Measurements from ENCODE around the gene HDAC4. TPM values are rescaled to one million over a fixed set of nuclear protein-coding genes. Genes with fewer than 3 reads are reported as not detected.

The HDAC4 gene
- total and polyA plus RNA-seq, 2 experiments from 2014 or later = 8.1 to 41.8 TPM

DNA sequence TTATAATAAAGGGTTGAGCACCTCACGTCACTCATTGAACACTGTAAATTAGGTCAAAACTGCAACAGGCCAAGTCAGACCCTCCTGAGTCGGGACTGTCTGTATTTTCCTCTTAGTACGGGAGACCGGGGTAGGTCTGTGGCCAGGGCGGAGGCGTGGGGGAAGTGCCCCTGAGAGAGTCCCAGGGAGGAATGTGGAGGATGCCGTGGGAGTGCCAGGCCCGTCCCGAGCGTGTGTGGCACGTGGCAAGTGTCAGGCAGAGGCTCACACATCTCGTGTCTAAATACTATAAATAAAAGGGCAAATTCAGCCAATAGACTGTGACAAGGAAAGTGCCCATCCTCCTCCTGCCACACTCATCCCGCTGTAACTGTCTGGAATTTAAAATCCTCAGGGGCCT, 6.3 kb upstream of the HDAC4 start:
- no peaks in the 10 kb centered on the region for H3K79me2 ChIP-seq (replicated peaks; ENCODE audit: insufficient read depth)
- H3K9me3 Mint-ChIP-seq = no peaks in the 10 kb centered on the region; the same call in 2 of the 3 replicates
- no peak overlapping the region for H2AFZ ChIP-seq
- no peaks in the 10 kb centered on the region for H3F3A ChIP-seq (replicated peaks; ENCODE audit: low read depth)
- no peak overlapping the region for H3K4me2 ChIP-seq
- H3K27me3 Mint-ChIP-seq (ENCODE audit: insufficient read depth, low read depth, poor library complexity) = peaks cover 15% of the 10 kb centered on the region
- ATAC-seq = no peak
- no peaks in the 10 kb centered on the region for H3K27me3 ChIP-seq (ENCODE audit: insufficient read depth)
- H3K27ac Mint-ChIP-seq = no peak overlapping the region
- H3K27ac ChIP-seq (ENCODE audit: low read depth) = no peak overlapping the region
- no peak for TF ChIP-seq STAT1 (IDR thresholded peaks at IDR 0.05; ENCODE audit: unreplicated experiment)
- peaks cover 21% of the 10 kb centered on the region for H3K4me1 Mint-ChIP-seq
- H3K4me3 Mint-ChIP-seq = no peak overlapping the region
- no peaks in the 10 kb centered on the region for H4K20me1 ChIP-seq (replicated peaks; ENCODE audit: insufficient read depth)
- no peak overlapping the region for H3K4me3 ChIP-seq
- H3K36me3 ChIP-seq (ENCODE audit: insufficient read depth) = no peaks in the 10 kb centered on the region
- no peak for DNase-seq (ENCODE audit: low spot score)
- no peaks in the 10 kb centered on the region for H3K9me2 ChIP-seq (ENCODE audit: insufficient read depth)
- H3K4me1 ChIP-seq (ENCODE audit: insufficient read depth) = peaks cover 6% of the 10 kb centered on the region; the same call in 1 of the 2 replicates
- H3K36me3 Mint-ChIP-seq (ENCODE audit: low read depth) = no peaks in the 10 kb centered on the region; the same call in 2 of the 3 replicates

DNA sequence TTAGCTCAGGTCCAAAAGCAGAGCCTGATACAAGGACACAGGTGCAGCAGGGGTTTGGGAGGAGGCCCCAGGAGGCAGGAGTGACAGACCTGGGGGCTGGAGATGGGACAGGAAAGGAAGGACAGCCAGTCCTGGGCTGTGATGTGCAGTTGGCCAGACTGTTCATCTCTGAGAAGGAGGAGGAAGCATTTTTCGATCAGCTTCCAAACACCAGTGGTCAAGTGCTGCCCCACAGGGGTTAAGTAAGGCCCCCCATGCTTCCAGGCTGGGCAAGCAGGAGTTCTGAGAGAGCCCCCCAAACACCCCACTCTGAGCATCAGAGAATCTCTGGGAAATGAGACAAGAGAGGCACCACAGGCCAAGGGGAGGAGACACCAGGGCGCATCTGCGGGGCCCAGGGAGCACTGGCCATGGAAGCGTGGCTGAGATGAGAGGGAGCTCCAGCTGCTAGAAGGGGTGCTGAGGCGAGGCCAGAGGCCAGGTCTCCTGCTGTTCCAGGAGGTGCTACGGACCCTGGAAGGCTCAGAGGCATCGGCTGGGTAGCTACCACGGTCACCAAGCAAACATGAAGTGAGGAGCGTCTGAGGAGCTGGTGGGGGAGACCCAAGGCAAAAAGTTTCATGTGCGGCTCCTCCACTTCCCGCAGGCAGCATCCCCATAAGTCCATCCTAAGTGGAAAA, 5.6 kb upstream of the HDAC4 start:
- no peak overlapping the region for H3K4me3 Mint-ChIP-seq
- H3K27me3 ChIP-seq (ENCODE audit: insufficient read depth) = no peaks in the 10 kb centered on the region

More for the DNA sequence above, 5.6 kb upstream of the HDAC4 start:
- H3K36me3 Mint-ChIP-seq (ENCODE audit: low read depth) = no peaks in the 10 kb centered on the region; the same call in 2 of the 3 replicates
- no peak overlapping the region for H3K27ac Mint-ChIP-seq
- no peaks in the 10 kb centered on the region for H3F3A ChIP-seq (replicated peaks; ENCODE audit: low read depth)
- H3K4me1 ChIP-seq (ENCODE audit: insufficient read depth) = peaks cover 7% of the 10 kb centered on the region; the same call in 1 of the 2 replicates
- no peak overlapping the region for H3K4me3 ChIP-seq
- H3K9me2 ChIP-seq (ENCODE audit: insufficient read depth) = no peaks in the 10 kb centered on the region
- H3K4me2 ChIP-seq = no peak overlapping the region
- H3K27me3 Mint-ChIP-seq (ENCODE audit: insufficient read depth, low read depth, poor library complexity) = peaks cover 16% of the 10 kb centered on the region
- H3K4me1 Mint-ChIP-seq = peaks cover 23% of the 10 kb centered on the region
- no peak overlapping the region for H3K27ac ChIP-seq (ENCODE audit: low read depth)
- no peaks in the 10 kb centered on the region for H3K36me3 ChIP-seq (ENCODE audit: insufficient read depth)
- no peak for TF ChIP-seq CREB1 (CRISPR knock-in tag; IDR thresholded peaks at IDR 0.05; ENCODE audit: low read depth)
- TF ChIP-seq STAT1 (IDR thresholded peaks at IDR 0.05; ENCODE audit: unreplicated experiment) = no peak
- no peak for TF ChIP-seq JUNB (IDR thresholded peaks at IDR 0.05; ENCODE audit: unreplicated experiment)
- TF ChIP-seq REST (IDR thresholded peaks at IDR 0.05; ENCODE audit: unreplicated experiment) = no peak
- no peak for ATAC-seq
- H3K9me3 Mint-ChIP-seq = no peaks in the 10 kb centered on the region; the same call in 2 of the 3 replicates
- DNase-seq (ENCODE audit: low spot score) = no peak
- no peaks in the 10 kb centered on the region for H4K20me1 ChIP-seq (replicated peaks; ENCODE audit: insufficient read depth)
- no peak overlapping the region for H2AFZ ChIP-seq
- no peaks in the 10 kb centered on the region for H3K79me2 ChIP-seq (replicated peaks; ENCODE audit: insufficient read depth)

Data from GM23338 (cell line).